Natural killer cell (primary cell): ENCODE data around the gene ST3GAL5. TPM values are rescaled to one million over a fixed set of nuclear protein-coding genes. Genes with fewer than 3 reads are reported as not detected.

Experiments used
- ATAC-seq, 3 donors: fragments of 150-1000 bp in 2 of 3; fragments of 200-7000 bp in 1 of 3; cut with Tn5 transposase; 1 replicate in 1 of 3; 2 replicates in 2 of 3; pipeline ENCODE4 v1.10.0; 2021; ENCODE audit warnings: mild to moderate bottlenecking in 2 of 3, moderate library complexity in 2 of 3
- DNase-seq, 2 donors: peaks; one replicate each; pipeline versions ENCODE4 v3.0.0 to v3.0.0-alpha.2; 2013 to 2021; ENCODE audit warnings: mixed read lengths in 1 of 2
- H3K27ac ChIP-seq: one replicate; pipeline ENCODE4 v1.5.1; 2013; ENCODE audit warnings: mild to moderate bottlenecking, low read length
- H3K27me3 ChIP-seq: one replicate; pipeline ENCODE4 v1.6.1; 2013; ENCODE audit warnings: low read length; ENCODE audit not compliant: control insufficient read depth, insufficient read depth
- H3K36me3 ChIP-seq: one replicate; pipeline ENCODE4 v1.6.1; 2013; ENCODE audit warnings: low read length; ENCODE audit not compliant: control insufficient read depth, insufficient read depth
- H3K4me1 ChIP-seq: one replicate; pipeline ENCODE4 v1.6.1; 2013; ENCODE audit warnings: low read length; ENCODE audit not compliant: control insufficient read depth, insufficient read depth
- H3K4me3 ChIP-seq: one replicate; pipeline ENCODE4 v1.5.1; 2013; ENCODE audit warnings: low read length
- H3K9me3 ChIP-seq: one replicate; pipeline ENCODE4 v1.6.1; 2013; ENCODE audit warnings: low read length; ENCODE audit not compliant: control insufficient read depth, insufficient read depth
- H3K27ac Mint-ChIP-seq, 2 donors: one replicate each; pipeline ENCODE4 v1.8.0; 2022; ENCODE audit warnings: mild to moderate bottlenecking in 2 of 2, mixed read lengths in 2 of 2, moderate library complexity in 1 of 2
- H3K27me3 Mint-ChIP-seq, 2 donors: one replicate each; pipeline ENCODE4 v1.8.0; 2022; ENCODE audit warnings: low read depth in 2 of 2, mixed read lengths in 2 of 2
- H3K36me3 Mint-ChIP-seq: one replicate; pipeline ENCODE4 v1.8.0; 2022; ENCODE audit warnings: mixed read lengths
- H3K4me1 Mint-ChIP-seq, 2 donors: one replicate each; pipeline ENCODE4 v1.8.0; 2022; ENCODE audit warnings: mixed read lengths in 2 of 2
- H3K4me3 Mint-ChIP-seq: one replicate; pipeline ENCODE4 v1.8.0; 2022; ENCODE audit warnings: mild to moderate bottlenecking, moderate library complexity, mixed read lengths
- H3K9me3 Mint-ChIP-seq, 2 donors: one replicate each; pipeline ENCODE4 v1.8.0; 2022; ENCODE audit warnings: mixed read lengths in 2 of 2
- WGBS: methylation state at CpG from one replicate; pipeline ENCODE4 v1.1.7; 2013; ENCODE audit warnings: missing lambda C conversion rate; ENCODE audit not compliant: insufficient coverage; 5-methylcytosine and 5-hydroxymethylcytosine counted together
- intact Hi-C: fragments of 100-400 bp; cut with micrococcal nuclease; formaldehyde crosslinking; loops from one replicate; pipeline ENCODE4 v1.14.2; 2022
- total RNA-seq, 4 donors: library from RNA; stranded (reverse); fragments of 120-200 nt in 1 of 4; gene quantifications; one replicate each; pipeline versions ENCODE4 v1.2.3 to v1.2.4, GENCODE V29; 2013 to 2022
- TF ChIP-seq, protein P1 (sequence below): fragments of 200-600 bp; IDR thresholded peaks from one replicate; pipeline ENCODE4 v1.8.0; 2022; ENCODE audit warnings: antibody characterized with exemption

The ST3GAL5 gene
- total RNA-seq, 3 donors from 2014 or later (not counting 1 experiment from before 2014, with no cell fraction given): 54.6 to 72.4 (median 66.1) TPM

DNA sequence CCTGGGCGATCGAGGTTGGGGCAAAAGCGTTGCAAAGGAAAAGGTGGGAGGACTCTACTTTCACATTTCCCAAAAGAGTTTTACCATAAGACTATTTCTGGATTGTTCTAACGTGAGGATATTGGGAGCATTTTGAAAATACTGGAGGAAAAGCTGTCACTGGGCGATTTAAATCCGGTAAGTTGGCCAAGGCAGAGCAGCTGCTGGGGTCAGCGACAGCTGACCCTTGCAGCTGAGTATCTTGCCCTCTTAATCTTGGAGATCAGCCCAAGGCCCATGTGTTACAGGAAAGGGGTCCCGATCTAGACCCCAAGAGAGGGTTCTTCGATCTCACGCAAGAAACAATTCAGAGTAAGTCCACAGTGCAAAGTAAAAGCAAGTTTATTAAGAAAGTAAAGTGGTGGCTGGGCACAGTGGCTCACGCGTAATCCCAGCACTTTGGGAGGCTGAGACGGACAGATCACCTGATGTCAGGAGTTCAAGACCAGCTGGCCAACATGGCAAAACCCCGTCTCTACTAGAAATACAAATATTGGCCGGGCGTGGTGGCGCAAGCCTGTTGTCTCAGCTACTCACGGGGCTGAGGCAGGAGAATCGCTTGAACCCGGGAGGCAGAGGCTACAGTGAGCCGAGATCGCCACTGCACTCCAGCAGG lies 964 bp upstream of the ST3GAL5 start:
- H3K9me3 Mint-ChIP-seq: no peaks in the 10 kb centered on the region
- no peaks in the 10 kb centered on the region for H3K36me3 Mint-ChIP-seq
- H3K27me3 Mint-ChIP-seq: no peaks in the 10 kb centered on the region
- peak overlapping the region; percentile 98 for H3K4me3 Mint-ChIP-seq
- H3K27me3 ChIP-seq: no peaks in the 10 kb centered on the region
- no peaks in the 10 kb centered on the region for H3K36me3 ChIP-seq
- TF ChIP-seq, protein P1, sequence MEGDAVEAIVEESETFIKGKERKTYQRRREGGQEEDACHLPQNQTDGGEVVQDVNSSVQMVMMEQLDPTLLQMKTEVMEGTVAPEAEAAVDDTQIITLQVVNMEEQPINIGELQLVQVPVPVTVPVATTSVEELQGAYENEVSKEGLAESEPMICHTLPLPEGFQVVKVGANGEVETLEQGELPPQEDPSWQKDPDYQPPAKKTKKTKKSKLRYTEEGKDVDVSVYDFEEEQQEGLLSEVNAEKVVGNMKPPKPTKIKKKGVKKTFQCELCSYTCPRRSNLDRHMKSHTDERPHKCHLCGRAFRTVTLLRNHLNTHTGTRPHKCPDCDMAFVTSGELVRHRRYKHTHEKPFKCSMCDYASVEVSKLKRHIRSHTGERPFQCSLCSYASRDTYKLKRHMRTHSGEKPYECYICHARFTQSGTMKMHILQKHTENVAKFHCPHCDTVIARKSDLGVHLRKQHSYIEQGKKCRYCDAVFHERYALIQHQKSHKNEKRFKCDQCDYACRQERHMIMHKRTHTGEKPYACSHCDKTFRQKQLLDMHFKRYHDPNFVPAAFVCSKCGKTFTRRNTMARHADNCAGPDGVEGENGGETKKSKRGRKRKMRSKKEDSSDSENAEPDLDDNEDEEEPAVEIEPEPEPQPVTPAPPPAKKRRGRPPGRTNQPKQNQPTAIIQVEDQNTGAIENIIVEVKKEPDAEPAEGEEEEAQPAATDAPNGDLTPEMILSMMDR: no peak
- peak overlapping the region; percentile 83 for H3K27ac ChIP-seq
- H3K27ac Mint-ChIP-seq: peak overlapping the region; percentile 96 to 97
- no peaks in the 10 kb centered on the region for H3K9me3 ChIP-seq
- intact Hi-C loops: loop anchor here (1.0 to 10.0 kb wide), 5 partner anchors 36 to 305 kb away; partner anchors contain the start of genes GNLY, IMMT and MRPL35
- DNase-seq: peak in 1 of 2 donors; percentile 18
- peaks cover 63 to 67% of the 10 kb centered on the region in 2 donors for H3K4me1 Mint-ChIP-seq
- peak overlapping the region; percentile 90 for H3K4me3 ChIP-seq
- ATAC-seq: no peak
- WGBS: 67% methylated on average over 19 of the region's 22 CpGs
- H3K4me1 ChIP-seq: peaks cover 56% of the 10 kb centered on the region

DNA sequence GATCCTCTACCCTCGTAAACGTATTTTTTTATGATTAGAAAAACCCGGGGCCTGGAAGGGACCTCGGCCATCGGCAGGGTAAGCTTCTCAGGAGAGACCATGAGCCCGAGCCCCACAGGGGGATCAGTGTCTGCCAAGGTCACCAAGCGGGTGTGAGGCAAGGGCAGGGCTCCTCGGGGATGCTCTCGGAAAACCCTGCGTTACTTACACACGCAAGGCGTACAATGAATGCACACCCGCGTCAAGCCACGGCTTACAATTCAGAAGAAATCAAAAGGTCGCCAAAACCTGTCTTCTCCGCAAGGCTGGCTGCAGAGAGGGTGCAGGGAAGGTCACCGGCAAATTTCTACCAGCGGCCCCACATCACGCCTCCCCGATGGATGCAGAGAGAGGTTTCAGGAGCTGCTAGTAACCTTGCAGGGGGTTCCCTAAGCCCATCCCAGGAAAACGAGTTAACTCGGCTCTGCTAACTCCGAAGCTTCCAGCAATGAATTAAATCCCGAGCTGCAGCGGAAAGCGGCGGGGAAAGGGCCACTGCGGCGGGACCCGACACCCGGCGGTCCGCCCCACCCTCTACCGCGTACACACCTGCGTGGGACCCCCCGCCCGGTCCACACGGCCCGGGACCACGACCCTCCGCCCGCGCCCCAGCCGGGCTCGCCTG lies 638 bp downstream of the ST3GAL5 start:
- Mint-ChIP-seq H3K27me3 (no peaks in the 10 kb centered on the region), H3K4me3 (peak overlapping the region; percentile 78), H3K36me3 (no peaks in the 10 kb centered on the region), H3K4me1 (peaks cover 73% of the 10 kb centered on the region in 2 donors), H3K27ac (peak overlapping the region; percentile 69 to 84), H3K9me3 (no peaks in the 10 kb centered on the region)
- Histone ChIP-seq H3K36me3 (no peaks in the 10 kb centered on the region), H3K9me3 (no peaks in the 10 kb centered on the region), H3K27me3 (no peaks in the 10 kb centered on the region), H3K4me1 (peaks cover 56% of the 10 kb centered on the region), H3K4me3 (peak overlapping the region; percentile 64), H3K27ac (peak overlapping the region; percentile 49)
- DNase-seq: peak; percentile 24 to 69
- intact Hi-C loops: loop anchor here (1.0 to 10.0 kb wide), 3 partner anchors 150 to 307 kb away; partner anchors contain the start of genes GNLY, IMMT and MRPL35
- ATAC-seq: peak in 1 of 3 donors; percentile 6
- WGBS: under 1% methylated on average over 47 of the region's 47 CpGs
- TF ChIP-seq, protein P1: no peak

DNA sequence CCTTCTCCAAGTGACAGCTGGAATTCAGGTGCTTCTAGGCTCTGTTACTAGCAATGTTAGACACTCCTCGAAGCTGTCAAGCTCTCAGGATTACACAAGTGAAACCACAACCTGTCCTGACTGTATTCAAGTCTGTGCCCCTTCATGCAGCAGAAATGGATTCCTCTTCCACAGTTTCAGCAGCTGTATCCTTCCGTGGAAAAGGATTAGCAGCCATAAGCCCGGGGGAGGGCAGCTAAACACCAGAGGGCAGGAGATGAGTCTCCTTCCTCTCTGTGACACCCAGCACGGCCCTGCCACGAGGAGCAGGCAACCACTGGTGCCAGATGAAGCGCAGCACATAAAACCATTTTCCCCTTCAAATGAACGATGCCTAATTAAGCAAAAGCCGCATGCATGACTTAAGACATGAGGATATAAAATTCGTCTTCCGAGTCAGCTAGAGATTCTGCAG lies 1.2 kb downstream of the ST3GAL5 start:
- TF ChIP-seq, protein P1: no peak
- peak overlapping the region; percentile 78 for H3K4me3 Mint-ChIP-seq
- peak overlapping the region; percentile 69 to 84 for H3K27ac Mint-ChIP-seq
- Histone ChIP-seq H3K27me3 (no peaks in the 10 kb centered on the region), H3K36me3 (no peaks in the 10 kb centered on the region), H3K27ac (peak overlapping the region; percentile 49), H3K4me1 (peaks cover 55% of the 10 kb centered on the region), H3K4me3 (peak overlapping the region; percentile 64), H3K9me3 (no peaks in the 10 kb centered on the region)
- no peaks in the 10 kb centered on the region for H3K36me3 Mint-ChIP-seq
- H3K9me3 Mint-ChIP-seq: no peaks in the 10 kb centered on the region
- ATAC-seq (peak; percentile 21 to 27 (median 21)), DNase-seq (peak; percentile 37 to 73)
- intact Hi-C loops: loop anchor here (1.0 to 10.0 kb wide), 4 partner anchors 151 to 307 kb away; partner anchors contain the start of genes GNLY, IMMT, MRPL35 and POLR1A
- WGBS: under 1% methylated on average over 10 of the region's 10 CpGs
- peaks cover 72 to 73% of the 10 kb centered on the region in 2 donors for H3K4me1 Mint-ChIP-seq
- no peaks in the 10 kb centered on the region for H3K27me3 Mint-ChIP-seq
